Stimulated activated CD8-positive, alpha-beta memory T cell treated with anti-CD3 and anti-CD28 coated beads, Interleukin-7, amount 100 ng/mL, for 48 hours (primary cell): Measurements from ENCODE around the gene ATPAF2.

ENCODE experiments used
- DNase-seq, 2 donors: peaks; one replicate each; pipeline ENCODE4 v3.0.0-alpha.2; 2020; ENCODE audit warnings: low read depth in 1 of 2; ENCODE audit errors: extremely low read depth in 1 of 2

ATPAF2 gene

DNA sequence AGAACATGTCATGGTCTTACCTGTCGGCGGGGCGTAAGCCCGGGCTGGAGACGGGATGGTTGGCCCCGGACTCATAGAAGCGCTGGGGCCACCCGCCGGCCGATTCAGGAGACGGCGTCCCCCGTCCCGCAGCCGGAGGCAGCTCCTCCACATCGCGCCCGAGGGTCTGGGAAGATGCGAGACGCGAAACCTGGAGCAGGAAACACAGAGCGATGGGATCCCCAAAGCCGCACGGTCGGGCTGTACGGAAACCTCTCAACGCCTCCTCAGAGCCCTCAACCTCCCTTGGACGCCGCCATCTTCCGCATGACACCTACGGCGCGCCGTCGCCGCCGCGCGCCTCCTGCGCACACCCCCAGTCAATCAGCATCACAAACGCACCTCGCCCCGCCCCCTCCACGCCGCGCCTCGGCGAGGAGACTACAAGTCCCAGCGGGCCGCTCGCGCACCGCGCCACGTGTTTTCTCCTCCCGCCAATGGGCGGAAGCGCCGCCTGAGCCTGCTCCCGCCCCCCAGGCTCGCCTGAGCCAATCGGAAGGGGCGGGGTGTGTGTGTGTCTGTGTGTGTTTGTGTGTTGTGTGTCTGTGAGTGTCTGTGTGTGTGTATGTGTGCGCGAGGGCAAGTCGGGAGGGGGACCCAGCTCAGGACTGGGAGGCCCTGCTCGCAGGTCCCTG lies at the start of gene ATPAF2, which contains the start of gene GID4:
Gene ATPAF2 (minus strand): TSS at position 308 of the 674 bp plus-strand sequence. CDS start 155 bp downstream, at position 153.
Gene GID4 (plus strand): TSS at position 548 of the 674 bp plus-strand sequence. CDS start 57 bp downstream, at position 605.
- DNase-seq: peak; percentile 99 to 100

DNA sequence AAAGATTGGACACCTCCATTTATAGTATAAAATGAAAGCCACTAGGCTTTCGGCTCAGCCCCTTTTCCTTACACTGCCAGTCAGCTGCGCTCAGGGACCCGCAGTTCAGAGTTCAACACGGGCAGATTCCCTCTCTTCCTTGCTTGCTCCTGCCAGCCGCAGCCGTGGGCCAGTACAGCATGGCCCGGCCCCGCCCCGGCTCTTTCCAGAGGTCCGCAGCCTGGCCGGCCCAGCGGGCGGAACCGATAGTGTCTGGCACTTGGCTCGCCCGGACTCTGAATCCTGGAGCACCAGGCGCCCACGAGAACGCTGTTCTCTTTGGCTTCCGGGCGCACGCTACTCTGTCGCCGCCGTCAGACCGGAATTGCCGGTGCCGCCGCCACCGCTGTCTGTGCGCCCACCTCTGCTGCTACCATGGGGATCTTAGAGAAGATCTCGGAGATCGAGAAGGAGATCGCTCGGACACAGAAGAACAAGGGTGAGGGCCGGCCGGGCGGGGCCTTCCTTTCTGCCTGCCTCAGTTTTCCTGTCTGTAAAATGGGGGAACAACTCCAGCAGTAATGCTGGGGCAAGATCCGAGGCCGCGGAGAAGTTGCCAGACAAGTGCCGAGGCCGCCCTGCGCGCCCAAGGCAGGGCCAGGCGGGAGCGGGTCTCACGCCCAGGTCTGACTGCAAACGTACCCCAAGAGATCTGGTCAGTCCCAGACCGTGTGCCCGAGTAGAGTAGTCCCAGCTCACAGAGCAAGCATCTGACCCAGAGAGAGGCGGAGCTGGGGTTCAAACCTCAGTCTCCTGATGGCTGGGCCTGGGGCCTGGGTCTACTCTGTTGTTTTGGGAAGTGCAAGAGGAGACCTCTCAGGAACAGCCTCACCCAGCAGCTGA lies 48.9 kb upstream of the ATPAF2 start, which contains the start of gene DRG2:
Gene DRG2 (plus strand): TSS at position 339 of the 882 bp plus-strand sequence. CDS start 76 bp downstream, at position 415.
- peak; percentile 76 to 78 for DNase-seq

DNA sequence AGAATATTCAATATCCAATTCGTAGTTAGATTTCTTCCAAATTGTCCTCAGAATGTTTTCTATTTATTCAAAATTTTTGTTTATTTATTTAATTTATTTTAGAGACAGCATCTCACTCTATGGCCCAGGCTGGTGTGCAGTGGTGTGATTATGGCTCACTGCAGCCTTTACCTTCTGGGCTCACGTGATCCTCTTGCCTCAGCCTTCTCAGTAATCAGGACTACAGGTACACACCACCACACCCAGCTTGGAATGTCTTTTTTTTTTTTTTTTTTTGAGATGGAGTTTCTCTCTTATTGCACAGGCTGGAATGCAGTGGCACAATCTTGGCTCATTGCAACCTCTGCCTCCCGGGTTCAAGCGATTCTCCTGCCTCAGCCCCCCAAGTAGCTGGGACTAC lies 45.3 kb upstream of the ATPAF2 start:
- DNase-seq: no peak

DNA sequence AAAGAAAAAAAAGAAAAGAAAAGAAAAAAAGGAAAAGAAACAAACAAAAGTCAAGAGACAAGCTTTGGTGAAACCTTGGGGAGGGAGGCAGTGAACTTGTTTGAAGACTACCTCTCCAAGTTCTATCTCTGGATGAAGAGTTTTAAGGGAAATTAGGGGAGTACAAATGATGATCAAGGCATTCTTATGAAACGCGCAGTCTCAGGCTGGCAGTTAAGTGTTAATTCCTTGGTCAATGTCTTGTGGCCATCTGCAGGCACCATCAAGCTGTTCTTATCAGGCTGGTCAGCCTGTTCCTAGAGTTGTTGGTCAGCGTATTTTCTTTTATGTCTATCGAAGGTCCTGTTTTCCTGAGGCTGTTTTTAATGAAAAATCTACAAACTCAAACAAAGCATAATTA lies 40.6 kb upstream of the ATPAF2 start:
- DNase-seq: no peak

DNA sequence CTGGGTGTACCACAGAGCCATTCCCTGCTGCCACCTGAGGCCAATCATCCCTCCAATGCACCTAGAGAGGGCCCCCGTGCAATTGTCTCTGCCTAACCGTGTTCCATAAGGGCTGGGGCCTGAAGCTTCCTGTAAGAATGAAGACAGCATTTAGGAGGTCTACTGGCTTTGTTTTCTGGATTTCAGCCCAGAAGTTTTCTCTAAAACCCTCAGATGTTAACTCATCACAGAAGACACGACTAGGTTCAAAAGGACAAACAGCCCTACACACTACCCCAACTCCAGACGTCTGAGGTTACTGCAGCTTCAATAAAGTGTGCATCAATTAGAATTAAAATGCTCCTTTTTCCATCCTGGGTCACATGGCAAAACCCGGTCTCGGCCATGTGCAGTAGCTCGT lies 38.0 kb upstream of the ATPAF2 start:
- DNase-seq: no peak

DNA sequence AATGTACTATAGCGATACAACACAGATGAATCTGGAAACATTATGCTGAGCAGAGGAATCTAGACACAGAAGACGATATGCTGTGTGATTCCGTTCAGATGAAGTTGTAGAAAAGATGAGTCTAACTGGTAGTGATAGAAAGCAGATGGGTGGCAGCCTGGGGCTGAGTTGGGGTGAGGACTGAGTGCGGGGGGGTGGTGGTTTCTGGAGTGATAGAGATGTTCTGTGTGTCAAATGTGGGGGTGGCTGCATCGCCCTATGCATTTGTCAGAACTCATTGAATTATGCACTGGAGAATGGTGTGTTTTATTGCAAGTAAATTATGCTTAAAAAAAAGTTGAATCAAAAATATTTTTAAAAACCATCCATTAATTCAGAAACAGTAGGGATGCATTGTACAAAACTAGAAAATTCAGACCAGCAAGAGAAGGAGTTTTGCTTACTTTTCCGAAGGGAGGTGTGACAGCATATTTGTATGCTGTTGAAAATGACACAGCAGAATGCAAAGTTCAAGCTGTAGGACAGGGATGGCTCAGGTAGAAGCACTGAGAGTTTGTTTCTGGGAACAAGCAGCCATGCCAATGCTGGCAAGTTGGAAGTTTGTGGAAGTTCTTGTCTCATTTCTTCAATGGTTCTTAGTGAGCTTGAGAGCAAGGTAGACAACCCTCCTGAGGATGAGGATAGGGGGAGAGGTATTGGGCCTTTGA lies 35.8 kb upstream of the ATPAF2 start:
- no peak for DNase-seq

DNA sequence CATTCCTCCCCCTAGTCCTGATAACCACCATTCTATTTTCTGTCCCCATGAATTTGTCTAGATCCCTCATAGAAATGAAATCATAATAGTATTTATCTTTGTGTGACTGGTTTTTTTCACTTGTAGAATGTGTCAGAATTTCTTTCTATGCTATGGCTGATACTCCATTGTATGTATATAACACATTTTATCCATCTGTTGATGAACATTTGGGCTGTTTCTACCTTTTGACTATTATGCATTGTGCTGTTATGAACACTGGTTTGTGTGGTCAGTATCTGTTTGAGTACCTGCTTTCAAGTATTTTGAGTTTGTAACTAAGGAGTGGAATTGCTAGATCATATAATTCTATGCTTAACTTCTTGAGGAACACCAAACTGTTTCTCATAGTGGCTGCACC lies 32.8 kb upstream of the ATPAF2 start:
- DNase-seq: no peak

DNA sequence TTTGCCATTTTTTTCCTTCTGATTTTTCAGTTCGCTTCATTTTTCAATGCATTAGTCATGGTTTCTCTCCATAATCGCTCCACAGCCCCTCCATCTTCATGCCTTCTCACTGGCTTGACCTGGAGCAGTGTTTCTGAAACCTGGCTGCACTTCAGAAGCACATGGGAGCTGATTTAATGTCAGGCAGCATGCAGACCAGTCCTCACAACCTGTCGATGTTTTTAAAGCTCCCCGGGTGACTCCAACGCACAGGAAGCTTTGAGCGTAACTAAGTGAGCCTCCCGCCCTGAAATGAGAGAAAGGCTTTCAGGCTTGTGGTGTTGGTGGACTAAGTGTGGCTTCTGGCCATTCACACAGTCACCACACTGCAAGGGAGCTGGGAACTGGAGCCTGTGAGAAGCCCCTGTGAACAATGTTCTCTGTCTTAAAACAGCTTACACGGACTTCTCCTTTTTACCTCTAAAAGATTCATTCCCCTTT lies 31.9 kb upstream of the ATPAF2 start:
- no peak for DNase-seq

DNA sequence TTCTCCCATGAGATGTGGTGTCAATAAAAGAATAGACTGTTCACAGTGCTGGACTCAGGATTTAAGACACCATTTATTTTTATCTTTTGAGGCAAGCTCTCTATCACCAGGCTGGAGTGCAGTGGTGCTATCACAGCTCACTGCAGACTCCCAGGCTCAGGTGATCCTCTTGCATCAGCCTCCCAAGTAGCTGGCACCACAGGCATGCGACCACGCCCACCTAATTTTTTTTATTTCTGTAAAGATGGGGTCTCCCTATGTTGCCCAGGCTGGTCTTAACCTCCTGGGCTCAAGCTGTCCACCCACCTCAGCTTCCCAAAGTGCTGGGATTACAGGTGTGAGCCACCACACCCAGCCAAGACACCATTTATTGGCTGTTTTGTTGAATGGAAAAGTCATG lies 30.1 kb upstream of the ATPAF2 start:
- DNase-seq: no peak

DNA sequence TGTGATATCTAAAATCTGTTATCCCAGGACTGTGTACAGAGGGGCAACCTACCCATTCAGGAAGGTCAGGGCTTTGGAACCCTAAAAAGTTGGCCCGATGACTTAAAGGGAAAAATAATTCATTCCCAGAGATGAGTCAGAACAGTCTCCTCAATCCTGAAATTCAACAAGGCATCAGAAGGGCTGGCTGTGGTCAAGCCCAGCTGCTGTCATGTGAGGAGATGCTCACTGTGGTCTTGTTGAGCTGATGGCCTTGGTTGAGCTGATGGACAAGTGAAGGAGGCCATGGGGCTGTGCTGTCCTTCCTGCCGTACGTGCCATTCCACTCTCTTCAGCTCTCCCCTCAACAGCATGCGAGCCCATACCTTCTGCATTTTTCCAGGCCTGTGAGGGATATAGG lies 27.9 kb upstream of the ATPAF2 start:
- DNase-seq: no peak

DNA sequence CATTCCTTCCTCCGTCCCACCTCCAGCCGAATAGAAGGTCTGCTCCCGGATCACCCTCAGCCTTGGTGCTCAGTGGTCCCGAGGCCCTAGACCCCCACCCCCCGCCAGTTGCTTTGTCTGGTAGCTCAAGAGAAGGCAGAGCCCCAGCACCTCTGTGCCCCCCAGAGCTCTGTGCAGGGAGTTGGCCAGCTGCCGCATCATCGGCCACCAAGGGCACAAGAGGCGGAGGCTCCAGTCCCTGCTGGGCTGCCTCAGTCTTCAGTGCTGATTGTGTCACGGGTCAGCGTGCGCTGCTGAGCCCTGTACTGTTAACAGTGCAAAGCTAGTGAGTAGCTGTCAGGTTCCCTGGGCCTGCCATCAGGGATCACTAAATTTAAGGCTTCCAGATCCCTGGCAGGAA lies 26.6 kb upstream of the ATPAF2 start:
- DNase-seq: no peak

DNA sequence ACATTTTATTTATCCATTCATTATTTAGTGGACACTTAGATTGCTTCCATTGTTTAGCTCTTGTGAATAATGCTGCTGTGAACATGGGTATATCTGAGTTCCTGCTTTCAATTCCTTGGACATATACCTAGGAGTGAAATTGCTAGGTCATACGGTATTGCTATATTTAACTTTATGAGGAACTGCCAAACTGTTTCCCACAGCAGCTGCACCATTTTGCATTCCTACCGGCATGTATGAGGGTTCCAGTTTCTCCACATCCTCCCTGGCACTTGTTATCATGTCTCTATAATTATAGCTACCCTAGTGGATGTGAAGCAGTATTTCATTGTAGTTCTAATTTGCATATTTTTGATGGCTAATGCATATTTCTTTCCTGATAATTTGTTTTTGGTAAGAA lies 25.1 kb upstream of the ATPAF2 start:
- DNase-seq: no peak

DNA sequence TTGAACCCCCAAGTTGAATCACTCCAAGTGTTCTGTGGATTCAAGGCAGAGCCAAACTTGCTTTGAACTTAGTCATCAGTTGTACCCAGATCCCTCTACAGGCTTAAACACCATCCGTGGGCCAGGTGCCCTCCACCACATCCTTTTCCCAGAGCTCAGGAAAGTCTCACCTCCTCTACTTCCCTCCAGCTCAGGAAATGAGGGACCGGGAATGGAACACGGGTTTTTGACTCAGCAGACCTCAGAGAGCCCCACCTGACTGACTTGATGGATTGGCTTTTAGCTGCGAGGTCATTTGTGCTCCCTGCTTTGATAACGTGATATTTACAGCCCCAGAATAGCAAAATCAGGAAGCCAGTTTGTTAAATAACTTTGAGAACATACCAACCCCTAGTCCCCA lies 20.3 kb upstream of the ATPAF2 start:
- no peak for DNase-seq

DNA sequence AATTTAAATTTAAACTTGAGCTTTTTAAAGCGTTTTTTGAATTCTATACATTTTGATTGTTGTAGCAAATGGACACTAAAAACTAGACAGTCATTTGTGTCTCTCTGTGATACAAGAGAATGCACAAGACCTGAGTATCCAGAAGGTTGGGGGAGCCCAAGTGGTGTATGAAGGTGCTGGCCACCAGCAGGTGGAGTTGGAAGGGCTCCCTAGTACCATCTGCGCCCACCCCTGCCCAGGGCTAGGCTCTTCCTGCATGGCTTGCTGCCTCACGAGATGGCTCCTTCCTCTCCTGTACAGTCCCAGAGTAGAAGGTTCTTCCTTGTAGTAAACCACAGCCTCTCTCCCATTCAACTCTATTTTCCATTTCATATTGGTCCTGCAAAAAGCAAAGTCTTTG lies 17.2 kb upstream of the ATPAF2 start:
- no peak for DNase-seq

DNA sequence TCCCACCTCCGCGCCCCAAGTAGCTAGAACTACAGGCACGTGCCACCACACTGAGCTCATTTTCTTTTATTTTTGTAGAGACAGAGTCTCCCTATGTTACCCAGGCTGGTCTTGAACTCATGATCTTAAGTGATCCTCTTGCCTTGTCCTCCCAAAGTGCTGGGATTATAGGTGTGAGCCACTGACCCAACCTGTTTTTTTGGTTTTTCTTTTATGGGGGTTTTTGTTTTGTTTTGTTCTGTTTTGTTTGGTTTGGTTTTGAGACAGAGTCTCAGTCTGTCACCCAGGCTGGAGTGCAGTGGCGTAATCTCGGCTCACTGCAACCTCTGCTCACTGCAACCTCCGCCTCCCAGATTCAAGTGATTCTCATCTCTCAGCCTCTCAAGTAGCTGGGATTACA lies 16.6 kb upstream of the ATPAF2 start:
- no peak for DNase-seq

DNA sequence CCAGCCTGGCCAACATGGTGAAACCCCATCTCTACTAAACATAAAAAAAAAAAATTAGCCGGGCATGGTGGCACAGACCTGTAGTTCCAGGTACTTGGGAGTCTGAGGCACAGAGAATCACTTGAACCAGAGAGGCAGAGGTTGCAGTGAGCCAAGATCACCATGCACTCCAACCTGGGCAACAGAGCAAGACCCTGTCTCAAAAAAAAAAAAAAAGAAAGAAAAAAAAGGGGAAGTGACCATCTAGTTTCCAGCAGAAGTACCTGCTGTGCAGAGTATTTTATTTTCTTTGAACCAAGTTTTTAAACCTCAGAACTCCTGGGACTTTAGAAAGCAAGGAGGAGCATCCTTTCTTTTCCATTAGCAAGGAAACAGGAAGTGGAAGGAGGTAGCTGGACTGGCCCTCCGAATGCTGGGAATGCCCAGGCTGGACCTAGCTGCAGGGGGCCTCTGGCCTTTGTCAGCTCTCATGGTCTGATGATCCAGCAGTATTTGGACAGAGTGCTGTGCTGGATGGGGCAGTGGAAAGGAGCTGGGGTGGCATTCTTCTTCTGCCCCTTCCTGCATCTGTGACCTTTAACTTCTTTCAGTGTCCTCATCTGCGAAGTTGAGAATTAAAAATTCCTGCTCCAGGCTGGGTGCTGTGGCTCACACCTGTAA lies 6.9 kb upstream of the ATPAF2 start:
- DNase-seq: no peak

DNA sequence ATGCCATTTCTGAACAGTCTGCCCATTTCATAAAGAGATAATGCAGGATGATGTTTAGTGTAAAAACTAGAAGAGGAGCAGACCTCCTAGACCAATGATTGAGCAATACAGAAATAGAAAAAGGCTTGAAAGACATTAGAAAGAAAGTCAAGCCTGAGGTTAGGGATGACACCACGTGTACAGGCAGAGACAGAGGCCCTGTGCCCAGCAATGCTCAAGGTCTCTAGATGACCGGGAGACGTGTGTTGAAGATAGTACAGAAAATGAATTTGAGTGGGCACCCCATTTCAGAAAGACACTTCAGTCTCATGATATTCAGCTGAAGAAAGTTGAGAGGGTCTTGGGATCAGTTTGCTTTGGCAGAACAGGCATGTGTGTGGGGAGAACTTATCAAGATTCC lies 5.6 kb upstream of the ATPAF2 start:
- no peak for DNase-seq

DNA sequence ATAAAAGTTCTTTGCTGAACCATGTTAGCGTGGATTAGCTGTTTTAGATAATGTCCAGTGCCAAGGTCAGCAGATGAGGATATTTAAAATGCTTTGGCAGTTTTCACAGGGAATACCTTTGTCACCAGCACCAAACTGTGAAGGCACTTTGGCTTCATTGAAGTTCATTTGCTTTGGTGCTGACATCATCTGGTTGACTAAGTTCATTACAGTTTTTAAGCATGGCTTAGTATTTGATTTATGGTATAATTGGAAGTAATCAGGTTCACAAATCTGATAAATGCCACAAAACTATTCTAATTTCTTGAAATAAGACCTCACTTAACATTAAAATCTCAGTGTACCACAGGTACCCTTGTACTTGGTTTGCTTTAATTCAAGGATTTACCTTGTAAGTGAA lies 4.5 kb upstream of the ATPAF2 start:
- no peak for DNase-seq

DNA sequence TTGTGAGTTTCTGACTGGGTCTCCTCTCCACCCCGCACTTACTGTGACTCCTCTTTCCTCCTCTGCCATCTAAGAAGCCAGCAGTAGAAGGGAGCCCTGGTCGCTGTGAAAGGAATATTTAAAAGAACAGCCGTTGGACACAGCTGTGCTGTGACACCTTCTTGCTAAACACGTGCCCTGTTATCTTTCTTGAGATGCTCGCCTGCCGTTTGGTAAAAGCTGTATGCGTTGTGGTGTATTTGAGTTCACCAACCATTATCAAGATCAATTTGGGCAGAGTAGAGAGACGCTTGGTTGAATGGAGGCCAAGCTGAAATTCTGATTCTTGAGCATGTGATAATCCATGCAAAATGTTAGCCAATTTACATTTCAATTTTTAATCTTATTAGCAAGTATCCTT lies 4.0 kb upstream of the ATPAF2 start:
- no peak for DNase-seq

DNA sequence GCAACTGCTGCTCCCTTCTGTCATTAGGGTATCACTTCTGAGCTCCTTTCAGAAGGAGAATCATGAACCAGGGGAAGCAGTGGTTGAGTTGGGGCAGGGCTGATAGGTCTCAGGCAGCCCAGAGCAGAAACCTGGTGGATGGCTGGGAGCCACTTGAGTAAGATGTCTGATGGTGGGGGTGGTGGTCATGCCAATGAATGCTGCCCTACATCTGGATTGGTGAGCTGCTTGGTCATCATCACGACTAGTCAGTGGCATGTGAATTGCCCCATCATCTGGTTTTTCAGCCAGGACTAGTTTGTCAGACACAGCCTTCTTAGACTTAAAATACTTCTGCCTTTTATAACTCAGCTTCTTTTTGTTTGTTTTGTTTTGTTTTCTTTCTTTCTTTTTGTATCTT lies 2.8 kb upstream of the ATPAF2 start:
- DNase-seq: no peak
